ENCODE measurements around the gene KANK2.

- TF ChIP-seq, protein P1, sequence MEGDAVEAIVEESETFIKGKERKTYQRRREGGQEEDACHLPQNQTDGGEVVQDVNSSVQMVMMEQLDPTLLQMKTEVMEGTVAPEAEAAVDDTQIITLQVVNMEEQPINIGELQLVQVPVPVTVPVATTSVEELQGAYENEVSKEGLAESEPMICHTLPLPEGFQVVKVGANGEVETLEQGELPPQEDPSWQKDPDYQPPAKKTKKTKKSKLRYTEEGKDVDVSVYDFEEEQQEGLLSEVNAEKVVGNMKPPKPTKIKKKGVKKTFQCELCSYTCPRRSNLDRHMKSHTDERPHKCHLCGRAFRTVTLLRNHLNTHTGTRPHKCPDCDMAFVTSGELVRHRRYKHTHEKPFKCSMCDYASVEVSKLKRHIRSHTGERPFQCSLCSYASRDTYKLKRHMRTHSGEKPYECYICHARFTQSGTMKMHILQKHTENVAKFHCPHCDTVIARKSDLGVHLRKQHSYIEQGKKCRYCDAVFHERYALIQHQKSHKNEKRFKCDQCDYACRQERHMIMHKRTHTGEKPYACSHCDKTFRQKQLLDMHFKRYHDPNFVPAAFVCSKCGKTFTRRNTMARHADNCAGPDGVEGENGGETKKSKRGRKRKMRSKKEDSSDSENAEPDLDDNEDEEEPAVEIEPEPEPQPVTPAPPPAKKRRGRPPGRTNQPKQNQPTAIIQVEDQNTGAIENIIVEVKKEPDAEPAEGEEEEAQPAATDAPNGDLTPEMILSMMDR (IDR thresholded peaks at IDR 0.05), result no peak
- no peak for TF ChIP-seq POLR2A (IDR thresholded peaks at IDR 0.05)
Measured at GRCh38 chr19:11175920-11176319, 21.4 kb downstream of the KANK2 start.

Measured in lower leg skin (tissue), 3 donors.